Activated T-cell treated with anti-CD3 and anti-CD28 coated beads for 4 hours (primary cell): Measurements from ENCODE around the gene VWF.
"Not testable (repeated sequence)": the region's sequence is repeated elsewhere in the genome, so short reads cannot be mapped to it uniquely, and the experiment has no call there.

Experiments
- DNase-seq: peaks from one replicate; pipeline ENCODE4 v3.0.0-alpha.2; 2020

VWF gene

DNA sequence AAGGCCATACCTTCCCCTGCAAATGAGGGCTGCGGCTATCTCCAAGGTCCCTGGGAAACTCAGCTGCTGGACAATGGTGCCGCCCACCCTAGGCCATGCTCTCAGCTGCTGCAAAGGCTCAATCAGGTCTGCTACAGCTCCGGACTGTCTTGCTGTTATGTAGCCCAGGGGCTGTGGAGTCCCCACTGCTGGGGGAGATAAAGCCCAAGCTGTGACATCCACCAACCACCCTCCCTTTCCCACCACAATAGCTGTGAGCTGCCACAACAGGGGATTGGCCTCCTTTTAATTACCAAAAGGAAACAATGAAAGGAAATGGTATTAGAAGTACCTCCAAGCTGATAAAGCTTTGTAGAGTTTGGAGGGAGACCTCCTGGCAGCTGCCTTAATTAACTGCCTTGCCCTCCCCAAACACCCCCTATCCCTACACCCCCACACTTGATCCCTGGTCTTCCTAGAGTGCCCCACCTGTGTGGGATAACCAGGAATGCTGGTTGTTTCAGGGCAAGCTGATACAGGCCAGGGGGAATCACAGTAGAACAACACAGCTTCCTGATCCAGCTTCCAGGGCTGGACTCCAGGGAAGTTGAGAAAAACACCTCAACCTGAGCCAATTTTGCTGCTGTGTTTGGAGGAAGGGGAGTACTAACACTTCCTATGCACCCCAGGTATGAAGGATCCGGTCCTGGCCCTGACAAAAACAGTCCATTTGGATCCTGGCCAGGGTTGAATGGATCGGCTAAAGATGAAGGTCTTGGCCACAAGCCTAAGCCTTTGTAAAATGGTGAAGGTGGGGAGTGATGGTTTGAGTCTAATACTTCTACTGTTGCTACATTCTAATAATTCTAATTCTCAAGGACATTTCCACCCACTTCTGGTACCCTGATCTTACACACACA lies at the start of gene VWF:
Gene VWF, minus strand, starts transcription at position 260 of the 899 bp plus-strand sequence. CDS start 1,474 bp downstream, outside the sequence.
- no peak for DNase-seq

DNA sequence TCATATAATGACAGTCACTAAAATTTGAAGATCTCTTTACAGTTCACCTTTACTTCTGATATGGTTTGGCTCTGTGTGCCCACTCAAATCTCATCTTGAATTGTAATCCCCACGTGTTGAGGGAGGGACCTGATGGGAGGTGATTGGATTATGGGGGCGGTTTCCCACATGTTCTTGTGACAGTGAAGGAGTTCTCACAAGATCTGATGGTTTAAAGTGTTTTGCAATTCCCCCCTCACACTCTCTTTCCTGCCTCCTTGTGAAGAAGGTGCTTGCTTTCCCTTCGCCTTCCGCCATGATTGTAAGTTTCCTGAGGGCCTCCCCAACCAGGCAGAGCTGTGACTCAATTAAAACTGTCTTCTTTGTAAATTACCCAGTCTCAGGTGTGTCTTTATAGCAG lies 48.4 kb upstream of the VWF start:
- no peak for DNase-seq

DNA sequence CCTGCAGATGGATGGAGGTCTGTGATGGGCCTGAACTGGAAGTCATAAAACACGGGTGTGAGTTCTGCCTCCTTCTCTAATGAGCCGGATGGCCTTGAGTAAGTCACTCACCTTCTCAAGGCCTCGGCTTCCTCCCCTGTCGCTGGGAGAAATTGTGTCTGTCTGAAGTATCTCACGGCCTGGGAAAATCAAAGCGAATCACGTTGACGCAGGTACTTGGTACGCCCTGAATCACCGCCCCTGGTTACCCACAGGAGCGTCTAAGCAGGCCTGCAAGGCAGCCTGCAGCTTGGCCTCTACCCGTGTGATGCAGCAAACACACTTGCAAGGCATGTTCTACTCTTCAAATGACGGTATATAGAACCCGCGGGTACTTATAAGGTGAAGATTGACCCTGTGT lies 47.6 kb upstream of the VWF start:
- no peak for DNase-seq

DNA sequence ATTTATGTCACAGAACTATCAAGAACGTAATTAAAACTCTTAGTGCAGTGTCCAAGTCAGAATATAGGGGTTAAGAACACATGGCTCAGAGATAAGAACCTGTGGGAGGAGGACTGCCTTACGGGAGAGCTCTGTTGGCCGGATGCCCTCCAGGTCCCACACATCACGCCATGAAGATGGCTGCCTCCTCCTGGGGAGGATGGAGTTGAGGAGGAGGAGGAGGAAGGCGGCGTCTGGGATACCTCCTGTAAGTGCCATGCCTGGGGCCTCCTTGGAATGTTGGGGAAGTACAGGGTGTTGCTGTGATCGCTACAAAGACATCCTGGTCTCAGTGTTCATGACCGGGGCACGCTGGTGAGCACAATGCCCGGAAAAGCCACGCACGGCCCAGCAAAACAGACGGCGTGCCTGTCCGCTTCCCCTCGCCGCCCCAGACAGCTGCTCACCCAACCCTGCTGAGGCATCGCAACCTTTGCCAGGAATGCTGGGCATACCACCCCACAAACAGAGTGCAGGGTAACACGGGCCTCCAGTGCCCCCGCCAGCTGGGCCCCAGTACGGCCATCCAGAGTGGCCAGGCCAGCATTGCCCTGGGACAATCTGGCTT lies 47.0 kb upstream of the VWF start:
- DNase-seq, result no peak

DNA sequence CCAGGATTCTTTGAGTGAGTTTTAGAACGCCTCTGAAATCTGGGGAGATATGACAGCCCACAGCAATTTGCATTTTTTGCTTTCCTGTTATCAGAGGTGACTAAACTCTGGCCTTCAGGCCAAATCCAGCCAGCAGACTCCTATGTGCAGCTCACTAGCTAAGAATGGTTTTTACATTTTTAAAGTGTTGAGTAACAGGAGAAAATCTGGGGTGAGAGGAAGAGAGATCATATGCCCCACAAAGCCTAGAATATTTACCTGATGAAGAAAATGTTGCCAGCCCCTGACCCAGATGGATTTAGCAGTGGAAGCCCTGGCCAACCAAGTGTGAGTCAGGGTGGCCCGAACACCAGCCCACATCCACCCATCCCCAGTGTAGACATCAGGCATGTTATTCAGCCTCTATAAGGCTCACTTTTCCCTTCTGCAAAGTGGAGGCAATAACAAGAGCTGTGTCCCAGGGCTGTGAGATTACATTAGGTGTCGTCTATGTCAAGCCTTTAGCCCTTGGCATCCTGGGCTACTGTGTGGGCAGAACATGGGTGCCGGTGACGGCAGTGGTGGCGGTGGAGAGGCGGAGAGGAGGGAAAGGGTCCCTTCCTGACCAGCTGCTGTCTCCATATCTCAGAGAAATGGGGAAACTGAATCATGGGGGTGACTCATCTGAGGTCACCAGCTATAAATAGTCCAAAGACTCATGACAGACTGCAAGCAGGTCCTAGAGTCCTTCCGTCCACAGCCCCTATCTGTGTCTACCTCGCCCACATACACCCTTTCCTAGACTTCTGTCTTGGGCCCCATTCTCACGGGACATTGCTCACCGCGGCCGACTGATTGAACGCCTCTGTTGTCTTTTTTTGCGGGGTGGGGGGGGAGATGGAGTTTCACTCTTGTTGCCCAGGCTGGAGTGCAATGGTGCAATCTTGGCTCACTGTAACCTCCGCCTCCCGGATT lies 43.1 kb upstream of the VWF start:
- peak; percentile 61 for DNase-seq

DNA sequence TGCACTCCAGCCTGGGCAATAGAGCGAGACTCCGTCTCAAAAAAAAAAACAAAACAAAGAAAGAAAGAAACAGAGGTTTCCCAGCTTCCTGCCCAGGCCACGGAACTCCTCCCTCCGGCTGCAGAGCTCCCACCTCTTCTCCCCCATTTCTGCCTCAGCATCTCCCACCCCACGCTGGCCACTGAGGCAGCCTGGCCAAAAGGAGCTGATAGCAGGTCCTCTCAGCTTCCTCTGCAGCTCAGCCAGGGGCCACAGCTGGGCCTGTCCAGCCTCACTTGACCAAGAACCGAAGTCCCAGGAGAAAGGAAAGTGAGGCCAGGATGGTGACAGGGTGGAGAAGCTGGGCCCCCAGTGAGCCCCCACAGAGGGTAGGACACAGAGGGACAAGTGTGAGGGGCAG lies 42.3 kb upstream of the VWF start:
- no peak for DNase-seq

DNA sequence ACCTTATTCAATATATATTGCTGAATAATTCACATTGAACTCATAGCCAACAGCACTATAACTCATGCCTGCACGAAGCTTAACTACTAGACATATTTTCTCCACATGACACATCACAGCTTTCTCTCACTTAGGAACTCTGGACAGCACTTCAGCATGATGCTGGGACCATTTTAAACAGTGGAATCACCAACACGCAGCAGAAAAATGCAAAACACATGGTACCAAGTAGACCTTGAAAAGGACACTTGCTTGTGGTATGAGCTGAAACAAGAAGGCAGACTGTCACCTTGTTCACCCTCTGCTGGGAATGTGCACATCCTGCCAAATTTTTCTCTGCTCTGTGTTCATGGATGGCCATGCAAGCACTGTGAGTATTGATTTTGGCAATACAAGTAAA lies 40.9 kb upstream of the VWF start:
- DNase-seq, result no peak

DNA sequence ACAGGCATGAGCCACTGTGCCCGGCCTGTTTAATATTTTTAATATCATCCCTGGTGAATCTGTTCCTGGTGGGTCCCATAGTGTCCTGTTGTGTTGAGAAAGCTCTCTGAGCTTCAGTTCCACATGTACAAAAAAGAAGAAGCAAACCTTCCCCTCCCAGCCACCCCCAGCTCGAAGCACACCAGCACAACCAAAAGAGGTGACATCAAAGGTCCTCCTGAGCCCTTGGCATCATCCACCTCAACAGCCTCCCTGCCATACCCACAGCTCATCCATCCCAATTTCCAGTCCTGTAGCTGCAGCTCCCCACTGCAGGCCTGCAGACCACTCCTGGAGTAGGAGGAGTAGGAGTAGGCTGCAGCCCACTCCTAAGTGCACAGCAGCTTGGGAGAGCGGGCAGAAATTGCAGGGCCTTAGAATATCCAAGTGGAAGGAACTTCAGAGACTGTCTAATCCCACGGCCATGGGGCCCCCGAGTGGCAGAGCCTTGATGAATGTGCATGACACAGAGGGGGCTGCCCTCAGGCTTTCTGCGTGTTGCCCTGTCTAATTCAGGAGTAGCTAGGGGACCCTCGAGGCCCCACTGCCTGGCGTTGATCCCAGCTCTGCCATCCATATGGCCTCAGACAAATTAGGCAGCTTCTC lies 39.1 kb upstream of the VWF start:
- no peak for DNase-seq

DNA sequence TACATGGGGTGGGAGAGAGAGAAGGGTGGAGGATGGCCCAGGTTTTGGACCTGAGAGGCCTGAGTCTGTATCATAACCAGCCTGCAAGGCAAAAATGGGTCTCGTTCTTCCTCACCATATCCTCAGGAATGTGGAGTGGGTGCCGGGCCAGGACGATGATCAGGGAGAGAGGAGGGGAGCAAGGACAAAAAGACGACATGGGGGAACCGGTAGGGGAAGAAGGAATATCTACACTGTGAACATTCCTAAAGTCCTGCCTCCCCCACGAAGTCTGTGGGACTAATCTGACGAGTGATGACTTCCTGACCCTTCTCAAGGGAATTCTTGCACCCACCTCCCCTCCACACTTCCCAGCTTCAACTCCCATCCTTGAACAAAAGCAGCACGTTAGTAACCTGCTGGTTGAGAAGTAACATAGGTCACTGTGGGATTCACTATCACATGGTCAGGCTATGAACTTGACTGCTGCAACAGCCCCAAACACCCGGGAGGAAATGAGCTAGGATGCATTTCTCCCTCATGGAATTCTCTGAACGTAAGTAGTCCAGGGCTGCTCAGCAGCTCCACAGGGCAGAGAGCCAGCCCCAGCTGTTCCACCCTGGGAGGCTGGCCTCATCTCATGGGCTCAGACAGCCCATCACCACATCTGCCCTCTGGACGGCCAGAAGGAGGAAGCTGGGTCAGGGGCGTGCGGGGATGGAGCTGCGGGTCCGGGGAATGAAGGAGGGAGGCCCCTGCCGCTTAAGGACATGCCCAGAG lies 36.8 kb upstream of the VWF start:
- DNase-seq, result no peak

DNA sequence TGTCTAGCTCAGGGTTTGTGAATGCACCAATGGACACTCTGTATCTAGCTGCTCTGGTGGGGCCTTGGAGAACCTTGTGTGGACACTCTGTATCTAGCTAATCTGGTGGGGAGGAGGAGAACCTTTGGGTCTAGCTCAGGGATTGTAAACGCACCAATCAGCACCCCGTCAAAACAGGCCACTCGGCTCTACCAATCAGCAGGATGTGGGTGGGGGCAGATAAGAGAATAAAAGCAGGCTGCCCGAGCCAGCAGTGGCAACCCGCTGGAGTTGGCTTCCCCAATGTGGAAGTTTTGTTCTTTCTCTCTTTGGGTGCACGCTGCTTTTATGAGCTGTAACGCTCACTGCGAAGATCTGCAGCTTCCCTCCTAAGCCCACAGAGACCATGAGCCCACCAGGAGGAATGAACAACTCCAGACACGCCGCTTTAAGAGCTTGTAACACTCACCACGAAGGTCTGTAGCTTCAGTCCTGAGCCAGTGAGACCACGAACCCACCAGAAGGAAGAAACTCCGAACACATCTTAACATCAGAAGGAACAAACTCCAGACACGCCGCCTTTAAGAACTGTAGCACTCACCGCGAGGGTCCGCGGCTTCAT lies 35.7 kb upstream of the VWF start:
- DNase-seq, result not testable (repeated sequence)

DNA sequence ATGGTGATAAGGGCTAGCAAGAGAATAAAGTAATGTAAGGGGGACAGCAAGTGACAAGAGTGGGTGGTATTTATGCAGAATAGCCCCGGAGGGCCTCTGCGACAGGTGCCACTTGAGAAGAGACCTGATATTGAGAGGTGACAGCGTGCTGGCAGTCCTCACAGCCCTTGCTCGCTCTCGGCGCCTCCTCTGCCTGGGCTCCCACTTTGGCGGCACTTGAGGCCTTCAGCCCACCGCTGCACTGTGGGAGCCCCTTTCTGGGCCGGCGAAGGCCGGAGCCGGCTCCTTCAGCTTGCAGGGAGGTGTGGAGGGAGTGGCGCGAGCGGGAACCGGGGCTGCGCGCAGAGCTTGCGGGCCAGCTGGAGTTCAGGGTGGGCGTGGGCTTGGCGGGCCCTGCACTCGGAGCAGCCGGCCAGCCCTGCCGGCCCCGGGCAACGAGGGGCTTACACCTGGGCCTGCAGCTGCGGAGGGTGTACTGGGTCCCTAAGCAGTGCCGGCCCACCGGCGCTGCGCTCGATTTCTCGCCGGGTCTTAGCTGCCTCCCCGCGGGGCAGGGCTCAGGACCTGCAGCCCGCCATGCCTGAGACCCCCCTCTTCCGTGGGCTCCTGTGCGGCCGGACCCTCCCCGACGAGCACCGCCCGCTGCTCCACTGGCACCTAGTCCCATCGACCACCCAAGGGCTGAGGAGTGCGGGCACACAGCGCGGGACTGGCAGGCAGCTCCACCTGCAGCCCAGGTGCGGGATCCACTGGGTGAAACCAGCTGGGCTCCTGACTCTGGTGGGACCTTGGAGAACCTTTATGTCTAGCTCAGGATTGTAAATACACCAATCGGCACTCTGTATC lies 34.9 kb upstream of the VWF start:
- DNase-seq, result not testable (repeated sequence)

DNA sequence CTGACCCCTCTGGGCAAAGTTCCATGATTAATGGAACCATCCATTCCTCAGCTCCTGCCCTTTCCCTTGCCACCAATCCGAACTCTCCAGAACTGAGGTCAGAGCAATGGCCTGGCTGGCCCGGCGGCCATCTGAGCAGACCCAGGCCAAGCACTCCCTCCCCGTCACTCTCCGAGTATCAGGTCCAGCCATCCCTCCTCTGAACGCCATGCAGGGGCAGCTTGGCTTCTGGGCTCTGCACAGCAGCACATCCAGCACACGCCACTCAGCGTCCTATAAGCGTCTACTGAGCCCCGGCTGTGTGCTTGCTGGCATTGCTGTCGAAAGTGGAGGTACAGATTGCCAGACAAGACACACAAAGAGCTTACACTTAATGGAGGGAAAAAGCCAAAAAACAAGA lies 34.3 kb upstream of the VWF start:
- DNase-seq, result no peak

DNA sequence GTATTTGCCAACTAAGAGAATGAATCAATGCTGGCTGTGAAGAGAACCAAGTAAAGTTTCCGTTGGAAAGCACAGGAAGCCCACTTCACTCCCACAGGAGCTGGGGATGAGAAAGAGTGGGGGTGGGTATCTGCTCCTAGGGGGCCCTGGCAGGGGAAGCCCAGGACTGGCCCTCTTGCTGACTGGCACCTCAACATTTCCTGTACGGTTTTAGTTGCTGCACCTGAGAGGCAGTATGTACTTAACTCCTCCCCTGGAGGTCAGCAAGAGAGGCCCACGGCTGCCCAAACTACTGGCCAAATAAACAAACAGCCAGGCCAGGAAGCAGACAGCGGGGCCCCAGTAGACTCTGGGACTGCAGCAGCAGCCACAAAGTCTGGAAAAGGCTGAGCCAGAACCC lies 33.8 kb upstream of the VWF start:
- no peak for DNase-seq

DNA sequence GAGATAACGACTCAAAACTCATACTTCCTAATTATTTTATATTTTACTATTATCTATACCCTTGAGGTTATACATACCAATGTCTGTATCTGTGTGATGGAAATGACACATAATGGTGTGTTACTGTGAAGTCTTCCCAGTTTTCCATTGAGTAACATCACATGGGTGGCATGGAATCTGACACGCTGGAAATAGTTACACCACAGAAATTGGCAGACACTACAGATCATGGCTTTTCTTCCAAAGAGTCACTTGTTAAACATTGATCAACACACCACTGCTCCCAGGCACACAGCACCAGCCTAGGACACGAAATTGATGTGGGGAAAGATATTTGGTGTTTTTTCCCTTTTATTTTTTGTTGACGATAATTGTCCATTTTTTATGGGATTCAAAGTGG lies 33.0 kb upstream of the VWF start:
- DNase-seq, result no peak

DNA sequence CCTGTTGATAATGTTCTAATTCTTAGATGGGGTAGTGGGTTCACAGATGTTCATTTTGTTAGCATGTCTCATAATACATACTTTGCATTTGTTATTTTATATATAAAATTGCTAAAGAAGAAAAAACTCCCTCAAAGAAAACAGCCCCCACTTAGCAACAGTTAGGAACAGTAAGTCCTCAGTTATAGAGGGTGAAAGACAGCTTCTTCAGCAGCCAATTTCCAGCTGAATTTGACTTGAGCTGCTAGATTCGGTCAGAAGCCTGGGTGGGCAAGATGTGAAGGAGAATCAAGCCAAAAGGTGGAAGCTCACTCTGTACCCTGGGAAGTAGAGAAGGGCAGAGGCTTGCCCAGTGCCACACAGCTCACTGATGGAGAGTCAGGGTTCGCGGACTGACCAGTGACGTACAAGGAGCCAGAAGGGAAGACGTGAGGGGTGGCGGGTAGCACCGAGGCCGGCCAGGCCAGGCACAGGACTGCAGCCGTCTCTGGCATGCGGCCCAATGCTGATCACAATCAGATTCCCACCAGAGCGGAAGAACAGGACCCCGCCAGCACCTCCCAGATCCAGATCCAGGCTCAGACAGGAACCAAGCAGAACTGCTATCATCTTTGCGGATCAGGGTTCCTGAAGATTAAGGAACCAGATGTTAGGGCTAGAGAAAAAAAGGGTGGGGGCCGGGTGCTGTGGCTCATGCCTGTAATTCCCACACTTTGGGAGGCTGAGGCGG lies 30.4 kb upstream of the VWF start:
- DNase-seq, result no peak

DNA sequence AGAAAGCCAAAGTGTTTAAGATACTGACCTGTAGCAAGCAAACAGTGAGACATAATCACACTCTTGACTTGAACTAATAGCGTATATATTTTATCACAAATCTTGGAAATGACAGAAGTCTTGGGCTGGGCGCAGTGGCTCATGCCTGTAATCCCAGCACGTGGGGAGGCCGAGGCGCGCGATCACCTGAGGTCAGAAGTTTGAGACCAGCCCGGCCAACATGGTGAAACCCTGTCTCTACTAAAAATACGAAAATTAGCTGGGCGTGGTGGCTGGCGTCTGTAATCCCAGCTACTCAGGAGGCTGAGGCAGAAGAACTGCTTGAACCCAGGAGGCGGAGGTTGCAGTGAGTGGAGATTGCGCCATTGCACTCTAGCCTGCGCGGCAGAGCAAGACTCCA lies 24.3 kb upstream of the VWF start:
- DNase-seq, result not testable (repeated sequence)

DNA sequence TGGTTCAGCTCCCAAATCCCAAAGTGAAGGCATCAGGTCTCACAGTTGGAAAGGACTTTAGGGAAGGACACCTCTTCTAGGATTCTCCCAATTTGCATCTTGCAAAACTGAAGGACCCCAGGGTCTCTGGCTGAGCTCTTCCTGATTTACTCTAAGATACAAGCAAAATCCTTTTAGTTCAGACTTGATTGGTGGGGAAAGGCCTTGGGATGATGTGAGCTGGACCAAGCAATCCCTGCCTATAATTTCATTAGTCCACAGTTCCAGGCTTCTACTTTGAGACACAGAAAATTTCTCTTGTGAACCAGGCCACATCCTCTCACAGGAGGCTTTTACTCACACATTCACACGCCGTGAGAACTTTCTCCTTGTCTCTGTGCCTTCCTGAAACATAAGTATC lies 23.6 kb upstream of the VWF start:
- no peak for DNase-seq

DNA sequence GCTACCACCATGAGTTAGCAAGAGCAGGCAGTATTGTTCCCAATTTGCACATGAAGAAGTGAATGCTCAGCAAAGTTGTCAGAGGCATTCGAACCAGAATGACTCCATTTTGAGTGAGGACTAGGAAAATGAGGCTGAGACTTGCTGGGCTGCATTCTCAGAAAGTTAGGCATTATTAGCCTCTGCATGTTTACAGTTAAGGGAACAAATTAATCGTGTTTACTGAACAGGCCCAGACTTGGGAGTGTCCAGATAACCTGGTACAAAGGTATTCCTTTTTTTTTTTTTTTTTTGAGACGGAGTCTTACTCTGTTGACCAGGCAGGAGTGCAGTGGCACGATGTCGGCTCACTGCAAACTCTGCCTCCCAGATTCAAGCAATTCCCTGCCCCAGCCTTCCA lies 22.5 kb upstream of the VWF start:
- DNase-seq, result no peak

DNA sequence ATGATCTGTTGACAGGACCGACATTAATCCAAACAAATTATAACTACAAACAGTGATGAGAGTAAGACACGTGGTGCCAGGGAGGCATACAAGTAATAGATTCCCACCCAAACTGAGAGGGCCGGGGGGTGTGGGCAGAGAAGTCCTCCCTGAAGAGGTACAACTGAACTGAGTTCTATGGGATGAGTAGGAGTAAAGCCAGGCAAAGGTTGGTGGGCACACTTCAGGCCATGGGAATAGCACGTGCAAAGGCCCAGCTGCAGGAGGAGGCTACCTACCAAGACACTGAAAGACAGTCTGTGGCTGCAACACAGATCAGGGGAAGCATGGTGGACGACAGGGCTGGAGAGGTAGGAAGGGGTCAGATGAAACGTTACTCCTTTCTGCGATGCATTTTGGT lies 22.0 kb upstream of the VWF start:
- DNase-seq, result no peak

DNA sequence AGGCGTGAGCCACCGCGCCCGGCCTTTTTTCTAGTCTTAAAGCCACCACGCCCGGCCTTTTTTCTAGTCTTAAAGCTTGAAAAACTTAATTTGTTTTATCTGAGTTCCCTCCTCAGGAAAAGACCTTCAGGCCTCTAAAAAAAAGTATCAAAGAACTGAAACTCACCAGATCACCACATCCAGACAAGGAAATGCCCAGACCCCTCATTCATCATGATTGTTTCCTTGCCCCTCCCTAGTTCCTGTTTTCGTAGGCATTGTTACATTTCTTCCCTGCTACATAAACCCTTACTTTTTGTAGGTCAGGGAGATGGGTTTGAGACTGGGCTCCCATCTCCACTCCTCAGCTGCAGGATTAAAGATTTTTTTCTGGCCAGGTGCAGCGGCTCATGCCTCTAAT lies 21.1 kb upstream of the VWF start:
- DNase-seq, result no peak
